ENCODE results near the gene SRBD1.

Gene SRBD1

DNA sequence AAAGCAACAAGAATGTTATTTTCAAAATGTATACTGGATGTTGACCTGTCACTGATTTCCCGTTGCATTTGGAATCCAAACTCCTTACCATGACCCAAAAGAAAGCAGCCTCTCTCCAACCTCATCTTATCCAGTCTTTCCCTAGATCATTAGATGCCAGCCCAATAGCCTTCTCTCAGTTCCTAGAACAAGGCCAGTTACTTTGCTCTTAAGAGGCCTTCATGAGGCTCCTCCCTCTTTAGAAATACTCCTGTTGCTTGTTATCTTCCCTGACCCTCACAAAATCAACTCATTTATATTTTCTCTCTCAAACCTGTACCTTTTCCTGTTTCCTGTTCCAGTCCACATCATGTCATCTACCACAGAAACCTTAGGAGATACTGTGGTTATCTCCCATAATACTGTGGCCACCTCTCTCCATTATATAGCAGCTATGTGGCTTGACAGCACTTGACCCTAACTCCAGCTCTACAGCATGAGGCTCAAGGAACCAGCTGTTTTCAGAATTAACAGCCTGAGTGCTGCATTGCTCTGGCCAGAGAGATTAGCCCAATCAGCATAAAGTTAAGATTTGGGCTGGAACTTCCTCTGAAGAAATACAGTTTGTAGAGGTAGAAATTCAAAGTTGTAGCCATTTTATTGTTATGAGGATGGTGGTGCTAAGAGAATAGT, 22.8 kb downstream of the SRBD1 start:
- in situ Hi-C loops (cut with HindIII; ENCODE audit: low sequenced_read_pairs) = no loop called here
- TF ChIP-seq, protein P1, sequence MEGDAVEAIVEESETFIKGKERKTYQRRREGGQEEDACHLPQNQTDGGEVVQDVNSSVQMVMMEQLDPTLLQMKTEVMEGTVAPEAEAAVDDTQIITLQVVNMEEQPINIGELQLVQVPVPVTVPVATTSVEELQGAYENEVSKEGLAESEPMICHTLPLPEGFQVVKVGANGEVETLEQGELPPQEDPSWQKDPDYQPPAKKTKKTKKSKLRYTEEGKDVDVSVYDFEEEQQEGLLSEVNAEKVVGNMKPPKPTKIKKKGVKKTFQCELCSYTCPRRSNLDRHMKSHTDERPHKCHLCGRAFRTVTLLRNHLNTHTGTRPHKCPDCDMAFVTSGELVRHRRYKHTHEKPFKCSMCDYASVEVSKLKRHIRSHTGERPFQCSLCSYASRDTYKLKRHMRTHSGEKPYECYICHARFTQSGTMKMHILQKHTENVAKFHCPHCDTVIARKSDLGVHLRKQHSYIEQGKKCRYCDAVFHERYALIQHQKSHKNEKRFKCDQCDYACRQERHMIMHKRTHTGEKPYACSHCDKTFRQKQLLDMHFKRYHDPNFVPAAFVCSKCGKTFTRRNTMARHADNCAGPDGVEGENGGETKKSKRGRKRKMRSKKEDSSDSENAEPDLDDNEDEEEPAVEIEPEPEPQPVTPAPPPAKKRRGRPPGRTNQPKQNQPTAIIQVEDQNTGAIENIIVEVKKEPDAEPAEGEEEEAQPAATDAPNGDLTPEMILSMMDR (IDR thresholded peaks at IDR 0.05; ENCODE audit: low read depth, low read length, missing control alignments) = no peak
- H3K4me3 ChIP-seq (ENCODE audit: low read depth, low read length) = no peak overlapping the region
- DNase-seq (ENCODE audit: low read depth) = no peak

- in situ Hi-C loops (cut with HindIII; ENCODE audit: low sequenced_read_pairs) = no loop called here
- TF ChIP-seq, protein P1 (IDR thresholded peaks at IDR 0.05; ENCODE audit: low read depth, low read length, missing control alignments) = no peak
- H3K4me3 ChIP-seq (ENCODE audit: low read depth, low read length) = no peak overlapping the region
- DNase-seq (ENCODE audit: low read depth) = no peak
Observed at GRCh38 chr2:45586600-45586999, 24.5 kb downstream of the SRBD1 start.

DNA sequence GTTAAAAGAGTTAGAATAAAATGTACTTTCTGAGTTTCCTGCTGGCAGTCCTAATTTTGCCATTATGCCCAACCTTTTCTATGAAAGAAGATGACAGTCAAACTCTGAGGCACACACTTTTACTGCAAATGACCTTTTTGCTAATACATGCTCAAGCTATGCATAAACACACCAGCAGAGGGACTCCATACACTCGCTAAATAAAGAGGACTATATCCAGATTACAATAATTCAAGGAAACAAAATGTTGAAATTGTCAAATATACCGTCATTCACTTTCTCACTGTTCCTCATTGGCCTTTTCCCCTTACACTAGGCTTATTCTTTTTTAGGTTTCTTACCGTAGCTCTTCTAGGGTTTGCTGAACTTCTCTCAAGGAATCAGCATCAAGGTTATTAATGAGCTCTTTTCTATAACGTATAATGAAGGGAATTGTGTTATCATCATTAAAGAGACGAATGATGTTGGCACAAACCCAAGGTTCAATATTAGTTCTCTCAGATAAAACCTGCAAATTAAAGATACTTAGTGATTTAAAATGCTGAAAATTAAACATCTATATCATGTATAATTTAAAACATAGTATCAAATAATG, 25.7 kb downstream of the SRBD1 start:
- TF ChIP-seq, protein P1 (IDR thresholded peaks at IDR 0.05; ENCODE audit: low read depth, low read length, missing control alignments) = peak; percentile 78
- DNase-seq (ENCODE audit: low read depth) = peak; percentile 32
- in situ Hi-C loops (cut with HindIII; ENCODE audit: low sequenced_read_pairs) = no loop called here
- no peak overlapping the region for H3K4me3 ChIP-seq (ENCODE audit: low read depth, low read length)

GRCh38 chr2:45583977-45584376, 27.1 kb downstream of the SRBD1 start:
- TF ChIP-seq, protein P1 (IDR thresholded peaks at IDR 0.05; ENCODE audit: low read depth, low read length, missing control alignments) = no peak
- in situ Hi-C loops (cut with HindIII; ENCODE audit: low sequenced_read_pairs) = no loop called here
- DNase-seq (ENCODE audit: low read depth) = no peak

GRCh38 chr2:45582522-45582921, 28.5 kb downstream of the SRBD1 start:
- no peak for DNase-seq (ENCODE audit: low read depth)
- in situ Hi-C loops (cut with HindIII; ENCODE audit: low sequenced_read_pairs) = no loop called here
- TF ChIP-seq, protein P1 (IDR thresholded peaks at IDR 0.05; ENCODE audit: low read depth, low read length, missing control alignments) = no peak
- no peak overlapping the region for H3K4me3 ChIP-seq (ENCODE audit: low read depth, low read length)

More at GRCh38 chr2:45583977-45584376, 27.1 kb downstream of the SRBD1 start:
- H3K4me3 ChIP-seq (ENCODE audit: low read depth, low read length) = no peak overlapping the region

DNA sequence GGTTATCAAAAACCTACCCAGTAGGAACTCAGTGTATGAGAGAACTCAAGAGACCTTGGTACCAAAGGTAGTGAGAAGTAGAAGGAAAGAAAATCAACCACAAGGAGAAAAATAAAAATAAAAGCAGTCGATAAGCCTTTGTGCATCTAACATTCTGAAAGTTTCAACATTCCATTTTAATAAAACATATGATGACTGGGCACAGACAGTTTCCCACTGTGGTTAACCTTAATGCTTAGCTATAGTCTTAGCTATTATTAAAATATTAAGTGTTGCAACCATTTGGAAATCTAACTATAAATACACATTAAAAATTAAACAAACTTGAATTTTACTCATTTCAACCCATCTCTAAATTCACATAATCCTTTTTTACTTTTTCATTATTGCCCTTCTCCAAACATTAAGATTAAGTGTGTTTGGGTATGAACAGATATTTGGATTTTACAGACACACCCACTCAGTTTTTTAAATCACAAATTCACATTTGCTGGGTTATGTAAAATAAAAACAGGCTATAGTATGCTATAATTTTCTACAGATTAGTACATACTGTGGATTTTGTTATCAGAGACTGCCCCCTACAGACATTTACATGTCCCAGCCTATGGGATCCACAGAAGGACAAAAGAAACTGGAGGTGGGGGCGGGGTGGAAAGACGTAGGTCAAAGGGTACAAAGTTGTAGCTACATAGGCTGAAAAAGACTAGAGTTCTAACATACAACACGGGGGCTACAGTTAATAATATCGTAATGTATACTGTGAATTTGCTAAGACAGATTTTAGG, 32.8 kb downstream of the SRBD1 start:
- no peak overlapping the region for H3K4me3 ChIP-seq (ENCODE audit: low read depth, low read length)
- in situ Hi-C loops (cut with HindIII; ENCODE audit: low sequenced_read_pairs) = no loop called here
- DNase-seq (ENCODE audit: low read depth) = no peak
- TF ChIP-seq, protein P1 (IDR thresholded peaks at IDR 0.05; ENCODE audit: low read depth, low read length, missing control alignments) = peak; percentile 35

Data from astrocyte of the cerebellum (primary cell).